ENCODE data around the gene TRAK1. TPM values are rescaled to one million over a fixed set of nuclear protein-coding genes. Genes with fewer than 3 reads are reported as not detected.

Gene TRAK1
- total RNA-seq, 1 donor from 2014 or later, result 36.8 TPM

- no peak overlapping the region for H3K27ac ChIP-seq
- no peaks in the 10 kb centered on the region for H3K27me3 ChIP-seq
- H3K9me3 ChIP-seq, result no peaks in the 10 kb centered on the region
- H3K4me3 ChIP-seq, result no peak overlapping the region
- H3K4me1 ChIP-seq, result peaks cover 45% of the 10 kb centered on the region
- H3K36me3 ChIP-seq, result no peaks in the 10 kb centered on the region
- intact Hi-C loops (cut with DNase I), result no loop called here
- no peak for DNase-seq (ENCODE audit: extremely low spot score in 2 of 2)
- TF ChIP-seq CTCF (IDR thresholded peaks at IDR 0.05) (no peak), POLR2AphosphoS5 (IDR thresholded peaks at IDR 0.05; ENCODE audit: insufficient read depth in 1 of 2, low read depth in 1 of 2) (no peak), POLR2A (IDR thresholded peaks at IDR 0.05) (no peak)
Measured at GRCh38 chr3:42148086-42148848, 57.1 kb downstream of the TRAK1 start.

GRCh38 chr3:42148982-42149432, 57.9 kb downstream of the TRAK1 start:
- H3K9me3 ChIP-seq, result no peaks in the 10 kb centered on the region
- intact Hi-C loops (cut with DNase I), result no loop called here
- no peak overlapping the region for H3K4me3 ChIP-seq
- no peaks in the 10 kb centered on the region for H3K27me3 ChIP-seq
- TF ChIP-seq POLR2A (IDR thresholded peaks at IDR 0.05) (no peak), POLR2AphosphoS5 (IDR thresholded peaks at IDR 0.05; ENCODE audit: insufficient read depth in 1 of 2, low read depth in 1 of 2) (no peak), CTCF (IDR thresholded peaks at IDR 0.05) (no peak)
- H3K27ac ChIP-seq, result no peak overlapping the region
- no peaks in the 10 kb centered on the region for H3K36me3 ChIP-seq
- DNase-seq (ENCODE audit: extremely low spot score in 2 of 2), result no peak
- H3K4me1 ChIP-seq, result peaks cover 39% of the 10 kb centered on the region

- Histone ChIP-seq H3K4me3 (no peak overlapping the region), H3K4me1 (peaks cover 35% of the 10 kb centered on the region), H3K27ac (no peak overlapping the region), H3K9me3 (no peaks in the 10 kb centered on the region), H3K27me3 (no peaks in the 10 kb centered on the region), H3K36me3 (no peaks in the 10 kb centered on the region)
- intact Hi-C loops (cut with DNase I), result no loop called here
- TF ChIP-seq CTCF (IDR thresholded peaks at IDR 0.05) (no peak), POLR2A (IDR thresholded peaks at IDR 0.05) (no peak), POLR2AphosphoS5 (IDR thresholded peaks at IDR 0.05; ENCODE audit: insufficient read depth in 1 of 2, low read depth in 1 of 2) (no peak)
- DNase-seq (ENCODE audit: extremely low spot score in 2 of 2), result no peak
Measured at GRCh38 chr3:42149532-42149931, 58.4 kb downstream of the TRAK1 start.

- intact Hi-C loops (cut with DNase I), result loop anchor here (1.0 kb wide), 1 partner anchor 18 kb away; no protein-coding TSS in a partner anchor
- no peaks in the 10 kb centered on the region for H3K27me3 ChIP-seq
- no peak overlapping the region for H3K27ac ChIP-seq
- H3K4me3 ChIP-seq, result no peak overlapping the region
- H3K9me3 ChIP-seq, result no peaks in the 10 kb centered on the region
- TF ChIP-seq POLR2AphosphoS5 (IDR thresholded peaks at IDR 0.05; ENCODE audit: insufficient read depth in 1 of 2, low read depth in 1 of 2) (no peak), POLR2A (IDR thresholded peaks at IDR 0.05) (no peak), CTCF (IDR thresholded peaks at IDR 0.05) (no peak)
- peaks cover 35% of the 10 kb centered on the region for H3K4me1 ChIP-seq
- DNase-seq (ENCODE audit: extremely low spot score in 2 of 2), result no peak
- H3K36me3 ChIP-seq, result no peaks in the 10 kb centered on the region
Measured at GRCh38 chr3:42149975-42150374, 58.8 kb downstream of the TRAK1 start.

- intact Hi-C loops (cut with DNase I), result no loop called here
- TF ChIP-seq POLR2A (IDR thresholded peaks at IDR 0.05) (no peak), CTCF (IDR thresholded peaks at IDR 0.05) (no peak), POLR2AphosphoS5 (IDR thresholded peaks at IDR 0.05; ENCODE audit: insufficient read depth in 1 of 2, low read depth in 1 of 2) (no peak)
- no peaks in the 10 kb centered on the region for H3K9me3 ChIP-seq
- no peak overlapping the region for H3K4me3 ChIP-seq
- no peak overlapping the region for H3K27ac ChIP-seq
- H3K27me3 ChIP-seq, result no peaks in the 10 kb centered on the region
- no peak for DNase-seq (ENCODE audit: extremely low spot score in 2 of 2)
- peaks cover 35% of the 10 kb centered on the region for H3K4me1 ChIP-seq
- no peaks in the 10 kb centered on the region for H3K36me3 ChIP-seq
Measured at GRCh38 chr3:42151596-42152168, 60.5 kb downstream of the TRAK1 start.

Measured in vagina (tissue), 2 donors.